AG09319 (cell line): Measurements from ENCODE around the gene GTF3C4.

Source experiments
- DNase-seq: peaks from one replicate; pipeline ENCODE4 v3.0.0-alpha.2; 2010; ENCODE audit warnings: low read depth; ENCODE audit errors: extremely low read depth
- TF ChIP-seq, protein P1 (sequence below): IDR thresholded peaks from 2 replicates; pipeline ENCODE4 v1.5.1; 2011; ENCODE audit warnings: low read depth, mild to moderate bottlenecking, inconsistent platforms, low read length, moderate library complexity

Gene GTF3C4

DNA sequence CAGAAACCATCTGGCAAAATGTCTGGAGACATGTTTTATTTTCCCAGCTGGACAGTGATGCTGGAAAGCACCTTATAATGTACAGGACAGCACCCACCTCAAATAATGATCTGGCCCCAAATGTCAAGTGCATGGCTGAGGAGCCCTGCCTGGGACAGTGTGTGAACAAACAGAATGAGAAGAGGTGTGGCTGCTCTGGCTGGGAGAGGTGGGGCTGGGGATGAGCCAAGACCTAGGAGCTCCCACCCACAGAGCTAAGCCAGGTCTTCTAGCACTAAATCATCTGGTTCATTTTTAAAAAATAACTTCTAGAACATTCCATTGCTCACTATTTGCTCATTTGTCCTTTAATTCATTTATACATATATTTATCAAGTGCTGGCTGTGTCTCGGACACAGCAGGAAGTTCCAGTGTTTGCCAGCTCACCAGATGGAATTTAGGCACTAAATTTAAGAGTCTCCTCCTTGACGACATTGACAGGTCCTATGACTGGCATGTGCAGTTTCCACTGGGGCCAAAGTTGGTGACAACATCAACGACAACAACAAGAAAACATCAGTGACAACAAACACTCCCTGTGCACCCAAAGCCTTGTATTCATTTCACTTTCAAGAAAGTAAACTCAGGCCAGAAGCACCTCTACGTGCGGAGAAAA is 59.1 kb downstream of the GTF3C4 start:
- no peak for DNase-seq
- TF ChIP-seq, protein P1, sequence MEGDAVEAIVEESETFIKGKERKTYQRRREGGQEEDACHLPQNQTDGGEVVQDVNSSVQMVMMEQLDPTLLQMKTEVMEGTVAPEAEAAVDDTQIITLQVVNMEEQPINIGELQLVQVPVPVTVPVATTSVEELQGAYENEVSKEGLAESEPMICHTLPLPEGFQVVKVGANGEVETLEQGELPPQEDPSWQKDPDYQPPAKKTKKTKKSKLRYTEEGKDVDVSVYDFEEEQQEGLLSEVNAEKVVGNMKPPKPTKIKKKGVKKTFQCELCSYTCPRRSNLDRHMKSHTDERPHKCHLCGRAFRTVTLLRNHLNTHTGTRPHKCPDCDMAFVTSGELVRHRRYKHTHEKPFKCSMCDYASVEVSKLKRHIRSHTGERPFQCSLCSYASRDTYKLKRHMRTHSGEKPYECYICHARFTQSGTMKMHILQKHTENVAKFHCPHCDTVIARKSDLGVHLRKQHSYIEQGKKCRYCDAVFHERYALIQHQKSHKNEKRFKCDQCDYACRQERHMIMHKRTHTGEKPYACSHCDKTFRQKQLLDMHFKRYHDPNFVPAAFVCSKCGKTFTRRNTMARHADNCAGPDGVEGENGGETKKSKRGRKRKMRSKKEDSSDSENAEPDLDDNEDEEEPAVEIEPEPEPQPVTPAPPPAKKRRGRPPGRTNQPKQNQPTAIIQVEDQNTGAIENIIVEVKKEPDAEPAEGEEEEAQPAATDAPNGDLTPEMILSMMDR, result no peak

DNA sequence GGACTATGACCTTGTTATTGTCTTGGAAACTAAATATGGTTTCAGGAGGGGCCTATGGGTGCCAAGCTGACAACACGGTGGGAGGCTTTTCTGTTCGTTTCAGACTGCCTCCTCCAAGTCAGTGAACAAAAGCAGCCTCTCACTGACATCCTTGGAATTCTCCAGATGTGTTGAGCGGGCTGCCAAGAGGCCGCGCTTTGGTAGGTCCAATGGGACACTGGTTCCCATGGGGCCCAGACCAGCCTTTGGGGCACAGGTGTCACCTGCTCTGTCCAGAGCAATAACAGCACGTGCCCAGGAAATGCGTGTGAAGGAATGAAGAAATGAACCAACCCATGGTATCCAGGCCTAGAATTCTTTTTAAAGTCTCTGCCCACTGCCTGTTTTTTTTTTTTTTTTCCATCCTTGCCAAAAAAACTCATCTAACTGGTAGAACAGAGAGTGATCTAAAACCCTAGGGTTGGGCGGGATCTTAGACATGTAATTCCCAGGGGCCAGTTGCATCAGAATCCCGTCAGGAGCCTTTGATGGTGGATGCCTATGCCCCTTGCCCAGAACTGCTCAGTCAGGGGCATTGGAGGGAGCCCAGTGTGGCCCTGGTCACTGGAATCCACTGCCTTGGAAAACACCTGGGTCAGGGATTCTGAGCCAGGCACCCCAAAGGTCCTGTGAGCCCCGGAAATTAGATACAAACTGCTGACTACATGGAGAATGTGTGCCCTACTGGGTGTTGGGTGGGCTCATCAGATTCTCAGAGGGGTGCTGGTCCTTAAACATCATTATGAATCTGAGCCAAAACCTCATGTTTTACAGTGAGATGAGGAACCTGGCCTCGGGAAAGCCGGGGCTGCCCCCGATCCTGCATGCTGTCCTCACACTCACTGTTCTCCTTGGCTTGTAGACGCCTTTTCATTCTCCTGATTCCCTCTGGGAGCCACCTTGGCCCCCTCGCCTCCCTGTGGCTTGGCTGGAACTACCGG is 60.1 kb downstream of the GTF3C4 start:
- DNase-seq, result no peak
- TF ChIP-seq, protein P1, result no peak

DNA sequence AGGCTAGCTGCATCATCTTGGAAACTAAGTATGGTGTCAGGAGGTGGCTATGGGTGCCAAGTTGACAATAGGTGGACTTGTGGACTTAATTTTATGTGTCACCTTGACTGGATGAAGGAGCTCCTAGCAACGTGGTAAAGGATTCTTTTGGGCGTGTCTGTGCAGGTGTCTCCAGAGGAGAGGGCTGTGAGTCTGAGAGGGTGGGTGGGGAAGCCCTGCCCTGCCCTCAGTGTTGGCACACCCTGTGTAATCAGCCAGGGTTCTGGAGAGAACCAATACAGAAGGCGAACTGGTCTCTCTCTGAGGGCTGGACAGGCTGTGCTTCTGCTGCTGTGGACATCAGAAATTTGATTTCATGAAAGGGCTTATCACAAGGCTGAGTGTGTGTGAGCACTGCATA is 61.0 kb downstream of the GTF3C4 start:
- DNase-seq, result no peak
- TF ChIP-seq, protein P1, result no peak

DNA sequence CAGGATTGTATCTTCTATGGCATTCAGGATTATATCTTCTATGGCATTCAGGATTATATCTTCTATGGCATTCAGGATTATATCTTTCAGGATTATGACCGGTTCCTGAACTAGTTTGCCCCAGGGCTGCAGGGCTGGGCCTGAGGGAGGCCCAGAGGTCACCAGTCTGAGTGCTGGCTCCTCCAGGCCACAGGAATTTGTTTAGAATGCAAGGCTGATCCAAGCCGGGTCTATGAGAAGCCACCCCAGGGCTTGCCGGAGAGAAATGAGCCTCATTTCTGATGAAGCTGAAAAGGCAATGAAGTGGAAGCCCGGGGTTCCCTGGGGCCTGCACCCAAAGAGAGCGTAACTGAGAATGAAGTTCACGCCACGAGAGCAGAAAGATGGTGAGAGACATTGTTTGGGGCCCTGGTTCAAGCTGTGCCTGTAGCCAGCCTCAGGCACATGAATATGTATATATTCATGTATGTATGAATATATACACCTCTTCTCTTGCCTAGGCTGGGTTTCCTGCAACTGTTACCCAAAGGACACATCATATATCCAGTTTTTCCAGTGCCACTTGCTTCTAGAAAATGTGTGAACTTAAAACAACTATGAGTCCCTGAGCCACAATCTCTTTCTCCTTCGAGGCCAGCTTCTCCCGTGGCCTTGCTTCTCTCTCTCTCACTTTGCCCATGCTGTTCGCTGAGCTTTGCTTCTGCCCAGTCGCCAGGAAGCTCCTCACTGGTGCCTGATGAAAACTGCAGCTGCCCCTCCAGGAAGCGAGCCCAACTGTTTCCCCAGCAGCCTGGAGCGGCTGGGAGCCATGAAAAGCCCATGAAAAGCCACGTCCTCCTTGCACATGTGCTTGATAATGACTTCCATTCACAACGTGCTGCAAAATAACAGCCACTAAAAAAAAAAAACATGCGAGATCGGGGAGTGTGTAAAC is 62.3 kb downstream of the GTF3C4 start:
- TF ChIP-seq, protein P1, result no peak
- DNase-seq, result no peak

DNA sequence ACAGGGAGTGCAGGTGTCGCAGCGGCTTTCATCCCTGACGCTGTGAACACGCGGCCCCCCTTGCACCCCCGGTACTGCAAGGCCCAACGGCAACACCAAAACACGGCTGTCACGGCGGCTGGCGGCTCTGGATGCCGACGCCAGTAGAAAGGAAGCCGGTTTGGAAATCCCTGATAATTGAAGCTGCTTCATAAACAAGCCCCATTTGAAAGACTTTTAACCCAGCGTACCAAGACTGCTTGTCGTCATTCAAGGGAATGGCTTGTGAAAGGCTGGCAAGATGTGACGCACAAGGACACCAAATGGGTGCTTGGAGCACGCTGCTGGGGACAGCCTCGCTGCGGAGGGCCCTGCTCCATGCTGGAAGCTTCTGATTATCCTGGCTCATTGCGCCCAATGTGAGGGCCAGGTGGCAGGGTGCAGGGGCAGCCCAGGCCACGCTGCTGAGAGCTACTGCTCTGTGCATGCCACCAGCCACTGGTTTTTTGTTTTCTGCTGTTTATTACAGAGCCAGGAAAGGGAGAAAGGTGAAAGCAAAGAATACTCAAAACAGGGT is 63.1 kb downstream of the GTF3C4 start:
- DNase-seq, result no peak
- TF ChIP-seq, protein P1, result no peak

DNA sequence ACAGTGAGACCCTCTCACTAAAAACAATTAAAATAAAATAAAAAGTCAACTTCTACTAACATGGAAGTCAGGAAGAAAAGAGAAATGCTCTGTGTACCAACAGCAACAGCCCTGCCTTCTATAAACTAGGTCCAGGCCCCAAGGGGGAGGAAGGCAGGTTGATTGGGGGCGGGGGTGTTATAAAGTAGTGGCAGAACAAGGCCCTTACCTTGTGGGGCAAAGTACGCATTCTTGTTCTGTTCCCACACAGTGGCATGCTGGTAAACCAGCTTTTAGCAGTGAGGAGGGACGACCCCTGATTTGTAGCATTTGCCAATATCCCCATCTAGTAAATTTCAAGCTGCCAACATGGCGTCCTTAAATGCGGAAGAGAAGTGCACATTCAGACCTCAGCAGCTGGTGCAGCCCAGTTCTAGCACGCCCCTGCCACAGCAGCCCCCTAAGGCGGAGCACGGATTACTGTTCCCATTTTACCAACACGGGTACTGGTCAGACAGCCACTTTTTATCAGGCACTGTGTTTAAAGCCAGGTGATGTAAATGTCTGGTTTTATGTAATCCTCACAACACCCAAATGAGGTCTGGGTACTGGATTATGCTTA is 69.5 kb downstream of the GTF3C4 start:
- DNase-seq, result no peak
- TF ChIP-seq, protein P1, result no peak
